H54 (cell line): Measurements from ENCODE around the gene BPIFB2.
"Not testable (repeated sequence)": the region's sequence is repeated elsewhere in the genome, so short reads cannot be mapped to it uniquely, and the experiment has no call there.

Experiments used
- DNase-seq: peaks from one replicate; pipeline ENCODE4 v3.0.0; 2011; ENCODE audit warnings: low spot score, mixed read lengths; ENCODE audit not compliant: insufficient read length
- FAIRE-seq: peaks from 3 replicates; lab custom pipeline; 2011; peaks lifted over from hg19 to GRCh38; lab: Jason Lieb, UNC
- POLR2A ChIP-seq: IDR thresholded peaks from 2 replicates; pipeline ENCODE4 v1.6.1; 2011; ENCODE audit warnings: low read depth, mild to moderate bottlenecking, low read length

BPIFB2 gene, protein sequence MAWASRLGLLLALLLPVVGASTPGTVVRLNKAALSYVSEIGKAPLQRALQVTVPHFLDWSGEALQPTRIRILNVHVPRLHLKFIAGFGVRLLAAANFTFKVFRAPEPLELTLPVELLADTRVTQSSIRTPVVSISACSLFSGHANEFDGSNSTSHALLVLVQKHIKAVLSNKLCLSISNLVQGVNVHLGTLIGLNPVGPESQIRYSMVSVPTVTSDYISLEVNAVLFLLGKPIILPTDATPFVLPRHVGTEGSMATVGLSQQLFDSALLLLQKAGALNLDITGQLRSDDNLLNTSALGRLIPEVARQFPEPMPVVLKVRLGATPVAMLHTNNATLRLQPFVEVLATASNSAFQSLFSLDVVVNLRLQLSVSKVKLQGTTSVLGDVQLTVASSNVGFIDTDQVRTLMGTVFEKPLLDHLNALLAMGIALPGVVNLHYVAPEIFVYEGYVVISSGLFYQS

DNA sequence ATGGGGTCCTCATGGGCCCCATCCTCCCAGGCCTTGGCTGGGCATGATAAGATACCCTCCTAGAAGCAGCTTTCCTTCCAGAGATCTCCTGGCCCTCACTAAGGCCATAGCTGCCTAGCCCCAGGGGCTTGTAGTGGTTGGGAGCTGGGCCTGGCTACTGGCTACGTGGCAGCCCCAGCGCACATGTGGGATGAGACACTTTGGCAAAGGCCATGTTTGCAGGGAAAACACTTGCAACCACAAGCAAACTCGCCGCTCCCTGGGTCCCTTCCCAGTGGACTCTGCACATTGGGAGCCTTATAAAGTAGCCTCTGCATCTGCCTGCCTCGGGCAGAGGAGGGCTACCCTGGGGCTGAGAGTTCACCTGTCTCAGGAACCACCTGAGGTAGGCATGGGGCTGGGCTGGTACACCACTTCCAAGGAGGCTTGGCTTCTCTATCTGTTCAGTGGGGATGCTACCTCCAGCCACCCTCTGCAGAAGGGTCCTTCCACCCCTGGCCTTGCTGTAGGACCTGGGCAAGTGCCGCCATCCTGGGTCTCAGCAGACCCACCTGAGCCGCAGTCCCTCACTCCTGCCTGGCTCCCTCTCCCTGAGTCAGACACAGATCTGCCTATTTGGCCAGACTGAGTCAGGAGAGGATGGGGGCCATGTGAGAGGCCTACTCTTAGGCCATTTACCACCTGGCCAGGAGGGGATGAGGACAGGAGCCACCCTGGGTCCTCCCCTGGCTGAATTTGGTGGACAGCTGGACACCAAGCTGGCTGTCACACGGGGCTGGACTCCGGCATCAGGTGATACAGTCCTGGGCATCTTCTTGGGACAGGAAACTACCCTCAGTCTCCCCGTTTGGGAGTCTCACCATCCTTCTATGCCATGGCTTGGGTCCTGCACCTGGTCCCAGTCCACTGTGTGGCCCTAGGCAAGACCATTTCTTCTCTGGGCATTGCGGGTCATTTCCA lies at the start of gene BPIFB2:
TSS of gene BPIFB2 (plus strand) at position 329 of the 960 bp plus-strand sequence. CDS start 871 bp downstream, outside the sequence.
- TF ChIP-seq POLR2A, result no peak
- DNase-seq (no peak), FAIRE-seq (no peak)

DNA sequence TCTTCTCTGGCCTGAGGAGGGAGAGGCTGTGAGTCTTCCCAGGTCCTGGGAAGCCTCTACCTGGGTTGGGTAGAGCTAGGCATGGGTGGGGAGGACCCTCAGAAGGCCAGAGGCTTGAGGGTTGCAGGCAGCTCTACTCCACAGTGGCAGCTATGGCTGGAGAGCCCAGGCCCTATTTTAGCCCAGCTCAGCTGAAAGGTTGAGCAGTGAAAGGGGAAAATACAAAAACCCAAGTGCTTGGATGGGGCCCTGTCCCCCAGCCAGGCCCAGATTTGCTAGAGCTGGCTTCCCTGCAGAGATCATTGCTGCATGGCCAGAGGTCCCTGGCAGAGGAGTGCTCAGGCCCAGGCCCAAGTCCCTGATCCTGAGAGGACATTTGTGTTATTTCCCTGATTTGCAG lies 48.9 kb upstream of the BPIFB2 start:
- FAIRE-seq (no peak), DNase-seq (no peak)
- no peak for TF ChIP-seq POLR2A

DNA sequence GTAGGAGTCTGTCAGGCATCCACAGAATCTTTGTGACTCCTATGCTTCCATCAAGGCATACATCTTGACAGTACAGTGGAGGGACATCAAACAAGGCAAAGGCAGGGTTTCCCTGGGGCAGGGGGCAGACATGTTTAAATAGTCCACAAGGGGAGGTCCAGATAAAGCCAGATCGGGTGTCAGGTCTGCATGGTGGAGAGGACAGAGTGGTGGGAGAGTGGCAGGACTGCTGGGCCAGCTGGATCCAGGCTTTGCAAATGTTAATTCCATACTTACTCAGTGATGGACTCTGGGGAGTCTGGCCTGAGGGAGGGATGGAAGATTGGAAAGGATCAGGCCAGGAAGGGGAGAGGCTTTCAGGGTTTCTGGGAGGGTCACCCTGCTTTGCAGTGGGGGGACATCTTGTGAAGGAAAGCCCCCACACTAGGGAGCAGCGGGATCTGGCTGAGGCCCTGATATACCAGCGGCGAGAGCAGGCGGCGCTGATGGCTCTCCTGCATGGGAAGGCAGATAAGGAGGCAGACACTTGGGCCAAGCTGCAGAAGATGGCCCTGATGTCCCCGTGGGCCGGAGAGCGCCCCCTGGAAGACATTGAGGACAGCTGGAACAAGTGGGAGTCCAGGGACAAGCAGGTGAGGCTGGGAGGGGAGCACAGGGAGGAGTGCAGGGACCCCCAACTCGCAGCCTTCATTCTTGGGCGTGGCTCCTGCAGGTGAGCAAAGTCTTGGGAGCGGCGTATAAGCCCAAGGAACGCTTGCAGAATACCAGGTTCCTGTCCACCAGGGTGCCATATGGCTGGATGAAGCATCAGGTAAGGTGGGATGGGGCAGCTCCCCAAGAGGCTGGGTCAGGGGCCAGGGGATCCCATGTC lies 47.9 kb upstream of the BPIFB2 start:
- FAIRE-seq, result no peak
- TF ChIP-seq POLR2A, result no peak
- no peak for DNase-seq

DNA sequence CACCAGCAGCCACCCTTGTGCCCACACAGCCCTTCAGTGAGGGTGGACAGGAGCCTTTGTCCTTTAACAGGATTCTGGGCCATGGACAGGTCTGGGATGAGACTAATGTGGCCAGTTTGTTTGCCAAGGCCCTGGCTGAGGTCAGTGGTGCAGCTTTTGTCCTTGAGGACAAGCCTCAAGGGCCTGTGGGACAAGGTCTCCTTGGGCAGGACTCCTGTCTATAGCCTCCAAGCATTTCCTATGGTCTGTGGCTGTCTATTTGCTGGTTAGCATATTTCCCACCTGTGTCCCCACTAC lies 47.3 kb upstream of the BPIFB2 start:
- FAIRE-seq, result no peak
- DNase-seq, result no peak
- no peak for TF ChIP-seq POLR2A

DNA sequence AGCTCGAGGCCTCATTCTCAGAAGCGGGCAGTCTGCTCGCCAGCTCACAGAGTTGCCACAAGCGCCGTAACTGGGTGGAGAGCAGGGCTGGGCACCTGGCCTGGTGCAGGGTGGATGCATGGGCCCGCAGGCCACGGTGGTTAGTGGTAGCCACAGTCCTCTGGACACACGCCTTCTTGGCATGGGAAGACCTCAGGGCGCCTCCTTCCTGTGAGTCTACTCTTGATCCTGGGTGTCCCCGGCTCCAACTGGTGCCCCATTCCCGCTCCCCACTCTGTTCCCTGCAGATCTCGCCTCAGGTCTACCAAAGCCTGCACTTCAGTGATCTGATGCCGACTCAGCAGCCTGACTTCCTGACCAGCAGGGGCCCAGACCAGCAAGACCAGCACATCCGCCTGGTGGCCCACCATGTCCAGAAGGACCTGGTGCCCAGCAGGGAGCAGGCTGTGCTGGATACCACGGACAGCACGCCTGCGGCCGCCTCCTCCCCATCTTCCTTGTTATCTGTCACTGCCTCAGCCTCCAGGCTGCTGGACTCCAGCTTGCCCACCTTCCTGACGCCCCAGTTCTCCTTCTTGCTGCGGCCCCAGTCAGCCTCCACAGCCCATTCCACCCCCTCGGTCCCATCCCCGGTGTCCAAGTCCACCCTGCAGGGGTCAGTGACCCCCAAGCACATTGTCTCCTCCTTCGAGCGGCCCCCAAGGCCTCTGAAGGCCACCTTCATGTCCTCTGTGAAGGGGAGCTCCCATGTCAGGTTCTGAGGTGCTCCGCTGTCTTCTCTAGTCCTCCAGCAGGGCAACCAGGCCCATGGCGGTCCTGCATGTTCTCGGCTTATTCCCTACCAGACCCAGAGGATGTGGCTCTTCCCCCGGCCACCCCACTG lies 46.4 kb upstream of the BPIFB2 start:
- DNase-seq (no peak), FAIRE-seq (no peak)
- TF ChIP-seq POLR2A, result no peak

DNA sequence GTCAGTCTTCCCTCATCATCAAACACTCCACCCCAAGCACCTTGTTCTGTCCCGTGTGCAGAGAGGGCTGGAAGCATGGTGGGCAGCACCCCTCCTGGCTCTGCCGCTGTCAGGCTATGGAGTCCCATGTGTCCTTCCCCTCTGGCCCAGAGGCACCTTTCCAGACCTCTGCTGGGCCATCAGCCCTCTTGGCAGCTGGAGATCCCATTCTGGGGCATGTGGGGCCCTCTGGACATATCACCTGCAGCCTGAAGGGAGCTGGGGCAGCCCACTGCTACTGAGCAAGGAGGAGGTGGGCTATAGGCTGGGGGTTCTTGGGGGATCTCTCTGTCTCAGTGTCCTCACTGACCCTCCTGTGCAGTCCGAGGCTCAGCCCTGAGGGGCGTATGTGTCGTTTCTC lies 45.5 kb upstream of the BPIFB2 start:
- TF ChIP-seq POLR2A, result no peak
- DNase-seq, result no peak
- FAIRE-seq, result no peak

DNA sequence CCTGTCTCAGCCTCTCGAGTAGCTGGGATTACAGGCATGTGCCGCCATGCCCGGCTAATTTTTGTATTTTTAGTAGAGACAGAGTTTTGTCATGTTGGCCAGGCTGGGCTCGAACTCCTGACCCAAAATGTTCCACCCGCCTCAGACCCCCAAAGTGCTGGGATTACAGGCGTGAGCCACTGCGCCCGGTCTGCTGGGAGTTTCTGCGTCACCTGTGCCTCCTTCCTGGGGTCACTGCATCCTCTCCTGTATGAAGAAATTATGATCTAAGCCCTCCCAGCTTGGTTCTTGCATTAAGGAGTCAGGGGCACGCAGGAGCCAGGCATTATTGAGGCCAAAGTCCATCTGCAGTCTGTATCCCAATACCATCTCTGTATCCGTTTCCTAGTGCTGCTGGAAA lies 44.9 kb upstream of the BPIFB2 start:
- DNase-seq, FAIRE-seq: not testable (repeated sequence)

DNA sequence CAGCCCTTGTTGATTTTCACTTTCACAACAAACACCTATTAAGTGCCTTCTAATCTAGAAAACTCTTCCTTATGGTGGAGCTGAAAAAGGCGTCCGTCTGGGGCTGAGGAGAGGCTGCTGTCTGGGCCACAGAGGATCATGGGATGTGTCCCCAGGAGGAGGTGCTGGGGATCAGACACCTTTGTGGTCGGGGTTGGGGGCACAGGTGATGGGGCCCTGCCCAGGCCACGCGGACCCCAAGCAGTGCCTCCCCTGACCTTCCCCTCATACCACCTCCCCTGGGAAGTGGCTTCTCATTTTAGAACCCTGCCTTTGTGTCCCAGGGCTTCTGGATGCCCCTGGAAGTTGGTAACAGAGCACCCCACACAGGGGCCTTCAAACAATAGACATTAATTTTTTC lies 44.3 kb upstream of the BPIFB2 start:
- FAIRE-seq (no peak), DNase-seq (no peak)
- no peak for TF ChIP-seq POLR2A

DNA sequence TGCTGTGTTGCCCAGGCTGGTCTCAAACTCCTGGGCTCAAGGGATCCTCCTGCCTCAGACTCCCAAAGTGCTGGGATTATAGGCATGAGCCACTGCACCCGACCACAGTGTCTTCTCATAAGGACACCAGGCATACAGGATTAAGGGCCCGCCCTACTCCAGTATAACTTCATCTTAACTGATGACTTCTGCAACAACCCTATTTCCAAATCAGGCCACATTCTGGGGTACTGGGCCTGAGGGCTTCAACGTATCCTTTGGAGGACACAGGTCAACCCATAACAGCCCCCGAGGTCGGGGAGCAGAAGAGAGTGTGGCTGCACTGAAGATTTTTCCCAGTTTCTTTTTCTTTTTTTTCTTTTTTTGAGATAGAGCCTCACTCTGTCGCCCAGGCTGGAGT lies 42.9 kb upstream of the BPIFB2 start:
- TF ChIP-seq POLR2A, result no peak
- DNase-seq, result no peak
- no peak for FAIRE-seq

DNA sequence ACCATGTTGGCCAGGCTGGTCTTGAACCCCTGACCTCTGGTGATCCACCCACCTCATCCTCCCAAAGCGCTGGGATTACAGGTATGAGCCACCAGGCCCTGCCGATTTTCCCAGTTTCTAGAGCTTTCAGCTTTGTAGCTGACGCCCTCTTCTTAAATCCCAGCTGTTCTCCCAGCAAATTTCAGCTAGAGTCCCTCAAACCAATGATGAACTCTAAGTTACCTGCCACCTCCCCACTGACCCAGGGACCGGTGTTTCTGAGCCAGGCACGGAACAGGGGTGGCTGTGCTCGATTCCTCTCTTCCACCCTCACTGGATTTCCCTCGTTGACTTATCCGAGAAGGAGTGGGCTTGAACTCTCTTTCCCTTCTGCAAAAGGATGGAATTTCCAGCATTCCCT lies 42.4 kb upstream of the BPIFB2 start:
- FAIRE-seq (no peak), DNase-seq (no peak)
- TF ChIP-seq POLR2A, result no peak

DNA sequence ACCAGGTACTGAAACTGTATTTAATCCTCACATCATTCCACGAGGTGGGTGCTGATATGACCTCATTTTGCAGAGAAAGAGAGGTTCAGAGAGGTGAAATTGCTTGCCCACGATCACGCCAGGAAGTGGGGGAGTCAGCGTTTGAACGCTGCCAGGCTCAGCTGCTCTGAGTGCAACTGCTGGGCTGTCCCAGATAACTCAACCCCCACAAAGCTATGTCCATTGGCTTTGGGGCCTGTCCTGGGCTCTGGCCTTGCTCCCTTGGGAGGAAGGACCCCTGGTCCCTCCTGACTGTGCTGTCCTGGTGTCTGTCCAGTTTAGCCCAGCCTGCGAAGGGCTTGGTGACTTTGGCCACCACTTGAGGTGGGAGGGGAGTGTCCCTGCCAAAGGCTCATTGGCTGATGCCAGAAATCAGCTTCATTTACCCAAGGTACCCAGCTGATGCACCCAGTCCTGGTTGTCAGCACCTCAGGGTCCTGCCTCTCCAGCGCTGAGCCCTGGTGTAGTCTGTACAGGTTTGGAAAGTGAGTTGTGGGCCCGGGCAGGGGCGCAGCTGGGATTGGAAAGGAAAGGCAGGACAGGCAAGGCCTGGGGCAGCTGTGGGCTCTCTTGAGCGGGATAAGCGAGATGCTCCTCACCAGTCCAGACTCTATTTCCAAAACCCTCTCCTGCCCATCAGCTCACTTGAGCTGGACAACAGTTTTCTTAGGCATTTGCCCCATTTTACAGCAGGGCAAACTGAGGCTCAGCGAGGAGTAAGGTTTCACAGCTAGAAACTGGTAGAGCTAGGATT lies 41.7 kb upstream of the BPIFB2 start:
- DNase-seq, result no peak
- no peak for FAIRE-seq
- TF ChIP-seq POLR2A, result no peak

DNA sequence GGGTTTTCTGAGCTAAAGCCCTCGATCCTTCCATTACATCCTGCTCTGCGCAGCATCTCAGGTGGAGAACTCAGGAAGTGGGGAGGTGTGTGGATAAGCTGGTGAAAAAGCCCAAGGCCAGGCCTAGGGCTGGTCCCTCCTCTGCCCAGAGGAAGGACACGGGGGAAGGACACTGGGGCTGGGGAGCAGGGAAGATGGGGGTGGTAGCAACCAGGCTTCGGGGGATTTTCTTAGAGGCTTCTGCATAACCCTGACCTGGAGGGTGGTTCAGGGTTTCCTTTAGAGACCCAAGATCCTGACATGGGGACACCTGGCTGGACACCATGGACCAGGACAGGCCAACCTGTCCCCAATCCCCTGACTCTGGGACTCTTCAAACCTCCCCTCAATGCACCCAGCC lies 41.1 kb upstream of the BPIFB2 start:
- no peak for FAIRE-seq
- no peak for DNase-seq
- no peak for TF ChIP-seq POLR2A
